GM19043 (cell line): ENCODE data around the gene HM13.
"Not testable (repeated sequence)": the region's sequence is repeated elsewhere in the genome, so short reads cannot be mapped to it uniquely, and the experiment has no call there.

Source experiments
- ATAC-seq: cut with Tn5 transposase; IDR thresholded peaks from one replicate; pipeline ENCODE4 v1.9.1; 2021; ENCODE audit warnings: low read depth; ENCODE audit not compliant: unreplicated experiment

HM13 gene

DNA sequence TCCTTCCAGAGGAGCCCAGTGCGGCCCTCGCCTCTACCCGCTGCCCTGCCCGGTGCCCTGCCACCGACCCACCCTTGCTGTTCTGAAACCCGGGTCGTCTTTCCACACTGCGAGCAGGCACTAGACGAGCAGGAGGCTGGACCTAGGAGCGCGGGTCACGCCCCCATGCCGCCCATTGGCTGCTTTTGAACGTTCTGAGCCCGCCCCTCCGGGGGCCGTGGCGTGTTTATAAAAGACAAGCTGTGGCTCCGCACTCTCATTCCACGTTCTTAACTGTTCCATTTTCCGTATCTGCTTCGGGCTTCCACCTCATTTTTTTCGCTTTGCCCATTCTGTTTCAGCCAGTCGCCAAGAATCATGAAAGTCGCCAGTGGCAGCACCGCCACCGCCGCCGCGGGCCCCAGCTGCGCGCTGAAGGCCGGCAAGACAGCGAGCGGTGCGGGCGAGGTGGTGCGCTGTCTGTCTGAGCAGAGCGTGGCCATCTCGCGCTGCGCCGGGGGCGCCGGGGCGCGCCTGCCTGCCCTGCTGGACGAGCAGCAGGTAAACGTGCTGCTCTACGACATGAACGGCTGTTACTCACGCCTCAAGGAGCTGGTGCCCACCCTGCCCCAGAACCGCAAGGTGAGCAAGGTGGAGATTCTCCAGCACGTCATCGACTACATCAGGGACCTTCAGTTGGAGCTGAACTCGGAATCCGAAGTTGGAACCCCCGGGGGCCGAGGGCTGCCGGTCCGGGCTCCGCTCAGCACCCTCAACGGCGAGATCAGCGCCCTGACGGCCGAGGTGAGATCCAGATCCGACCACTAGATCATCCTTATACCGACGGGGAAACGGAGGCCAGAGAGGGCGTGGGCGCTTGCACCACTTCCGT lies 91.0 kb downstream of the HM13 start, which contains the start of gene ID1:
Gene ID1 (plus strand): TSS at position 259 of the 871 bp plus-strand sequence. CDS start 99 bp downstream, at position 358.
- peak; percentile 87 for ATAC-seq

DNA sequence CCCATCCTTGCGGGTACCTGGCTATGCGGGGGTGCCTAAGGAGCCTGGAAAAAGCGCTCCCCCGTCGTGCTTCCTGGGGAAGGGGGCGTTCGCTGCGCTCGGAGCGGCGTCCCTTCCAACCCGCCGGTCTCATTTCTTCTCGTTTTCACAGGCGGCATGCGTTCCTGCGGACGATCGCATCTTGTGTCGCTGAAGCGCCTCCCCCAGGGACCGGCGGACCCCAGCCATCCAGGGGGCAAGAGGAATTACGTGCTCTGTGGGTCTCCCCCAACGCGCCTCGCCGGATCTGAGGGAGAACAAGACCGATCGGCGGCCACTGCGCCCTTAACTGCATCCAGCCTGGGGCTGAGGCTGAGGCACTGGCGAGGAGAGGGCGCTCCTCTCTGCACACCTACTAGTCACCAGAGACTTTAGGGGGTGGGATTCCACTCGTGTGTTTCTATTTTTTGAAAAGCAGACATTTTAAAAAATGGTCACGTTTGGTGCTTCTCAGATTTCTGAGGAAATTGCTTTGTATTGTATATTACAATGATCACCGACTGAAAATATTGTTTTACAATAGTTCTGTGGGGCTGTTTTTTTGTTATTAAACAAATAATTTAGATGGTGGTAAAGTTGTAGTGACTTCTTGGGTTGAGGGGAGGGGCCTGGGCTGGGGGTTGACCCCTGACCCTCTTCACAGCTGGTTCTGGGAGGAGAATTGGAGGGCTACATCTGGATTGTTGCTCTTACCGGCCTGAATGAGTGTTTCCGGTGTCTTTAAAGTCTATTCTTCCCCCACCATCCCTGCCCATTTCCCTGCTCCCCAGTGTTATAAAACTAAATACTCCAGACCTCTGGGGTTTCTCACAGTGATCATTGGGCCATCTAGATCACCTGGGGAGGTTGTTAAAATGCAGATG lies 91.9 kb downstream of the HM13 start:
- no peak for ATAC-seq

DNA sequence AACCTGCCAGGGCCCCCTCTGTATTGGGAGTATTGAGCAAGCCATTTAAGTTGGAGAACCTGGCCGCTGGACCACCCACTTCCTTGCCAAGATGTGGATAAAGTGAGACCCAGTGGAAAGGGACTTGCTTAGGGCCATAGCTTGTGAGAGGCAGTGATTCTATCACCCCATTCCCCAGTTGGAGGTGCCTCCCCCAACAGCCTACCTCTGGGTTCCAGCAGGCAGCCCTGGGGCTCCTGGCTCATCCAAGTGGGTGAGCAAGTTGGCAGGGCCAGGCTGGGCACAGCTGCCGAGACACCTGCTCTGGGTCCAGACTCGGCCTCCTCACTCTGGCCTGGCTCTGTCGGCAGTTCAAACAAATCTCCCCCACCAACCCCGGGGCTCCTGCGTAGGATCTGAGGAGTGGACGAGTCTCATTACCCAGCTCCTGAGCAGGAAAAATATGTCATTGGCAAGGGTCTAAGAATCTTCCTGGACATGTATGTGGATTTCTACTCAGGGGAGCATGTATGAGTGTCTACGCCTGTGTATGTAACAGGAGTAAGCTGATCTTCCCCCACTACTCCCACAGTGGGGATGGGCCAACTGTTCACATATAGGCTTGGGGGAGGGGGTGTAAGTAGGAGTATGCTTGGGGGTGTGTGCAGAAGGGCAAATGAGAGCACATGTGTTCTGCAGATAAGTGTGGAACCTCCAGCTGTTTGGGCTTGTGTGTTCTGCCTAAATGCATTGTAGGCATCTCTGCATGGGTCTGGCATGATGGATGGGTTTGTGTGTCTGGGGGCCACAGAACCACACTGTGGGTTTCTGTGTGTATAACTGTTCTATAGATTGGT lies 92.8 kb downstream of the HM13 start:
- ATAC-seq, result no peak

DNA sequence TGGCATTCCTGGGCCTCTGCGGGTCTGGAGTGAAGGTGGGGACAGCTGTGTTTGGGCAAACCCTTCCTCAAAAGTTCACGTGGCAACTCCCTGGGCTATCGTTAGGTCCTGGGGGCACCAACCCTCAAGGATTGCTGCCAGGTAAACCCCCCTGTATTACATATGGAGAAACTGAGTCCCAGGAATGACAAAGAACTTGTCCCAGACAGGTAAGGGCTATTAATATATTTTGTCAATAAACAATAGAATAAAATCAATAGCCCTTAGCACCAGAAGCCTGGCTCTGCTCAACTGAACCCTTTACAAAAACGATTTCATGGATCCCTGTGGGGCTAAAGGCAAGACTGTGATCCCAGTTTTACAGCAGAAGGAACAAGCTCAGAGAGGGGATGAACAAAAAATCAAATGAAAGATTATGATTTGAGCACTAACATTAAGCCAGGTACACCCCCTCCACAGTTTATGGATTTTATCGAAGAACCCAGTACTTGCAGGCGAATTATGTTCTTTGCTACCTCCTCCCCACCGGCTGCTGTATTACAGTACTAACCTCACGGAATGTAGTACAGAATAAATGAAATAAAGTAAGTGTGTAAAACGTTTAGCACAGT lies 93.5 kb downstream of the HM13 start:
- ATAC-seq, result no peak

DNA sequence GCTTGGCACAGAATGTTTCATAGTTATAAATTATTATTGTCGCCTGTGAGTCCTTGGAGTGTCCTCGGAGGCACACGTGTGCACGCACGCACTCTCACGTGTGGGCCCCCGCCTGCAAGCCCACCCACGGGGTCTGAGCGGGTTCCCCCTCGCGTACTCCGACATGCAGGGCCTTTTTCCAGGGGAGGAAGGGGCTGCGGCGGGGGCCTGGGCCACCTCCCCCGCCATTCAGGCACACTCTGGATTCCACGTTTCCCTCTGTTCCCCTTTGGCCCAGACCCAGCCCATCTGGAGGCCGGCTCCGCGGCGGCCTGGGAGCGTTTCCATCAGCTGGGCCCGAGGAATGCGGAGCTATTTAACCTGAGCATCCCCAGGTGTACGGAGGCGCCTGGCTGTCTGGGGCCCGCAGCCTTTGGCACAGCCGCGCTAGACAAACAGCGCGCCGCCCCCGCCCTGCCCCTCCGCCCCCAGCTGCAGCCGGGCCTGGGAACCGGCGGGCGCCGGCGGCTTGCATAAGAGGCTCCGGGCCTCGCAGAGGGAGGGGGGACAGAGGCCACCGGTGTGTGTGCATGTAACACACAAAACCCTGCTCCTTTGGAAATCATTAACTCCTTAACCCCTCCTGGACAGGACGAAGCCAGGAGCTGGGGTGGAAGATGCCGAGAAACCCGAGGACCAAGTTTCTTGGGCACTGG lies 94.2 kb downstream of the HM13 start:
- ATAC-seq, result no peak

DNA sequence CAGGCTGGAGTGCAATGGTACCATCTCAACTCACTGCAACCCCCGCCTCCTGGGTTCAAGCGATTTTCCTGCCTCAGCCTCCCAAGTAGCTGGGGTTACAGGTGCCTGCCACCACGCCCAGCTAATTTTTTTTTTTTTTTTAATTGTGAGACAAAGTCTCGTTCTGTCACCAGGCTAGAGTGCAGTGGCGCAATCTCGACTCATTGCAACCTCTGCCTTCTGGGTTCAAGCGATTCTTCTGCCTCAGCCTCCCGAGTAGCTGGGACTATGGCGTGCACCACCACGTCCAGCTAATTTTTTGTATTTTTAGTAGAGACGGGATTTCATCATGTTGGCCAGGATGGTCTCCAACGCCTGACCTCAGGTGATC lies 98.0 kb downstream of the HM13 start:
- not testable (repeated sequence) for ATAC-seq

DNA sequence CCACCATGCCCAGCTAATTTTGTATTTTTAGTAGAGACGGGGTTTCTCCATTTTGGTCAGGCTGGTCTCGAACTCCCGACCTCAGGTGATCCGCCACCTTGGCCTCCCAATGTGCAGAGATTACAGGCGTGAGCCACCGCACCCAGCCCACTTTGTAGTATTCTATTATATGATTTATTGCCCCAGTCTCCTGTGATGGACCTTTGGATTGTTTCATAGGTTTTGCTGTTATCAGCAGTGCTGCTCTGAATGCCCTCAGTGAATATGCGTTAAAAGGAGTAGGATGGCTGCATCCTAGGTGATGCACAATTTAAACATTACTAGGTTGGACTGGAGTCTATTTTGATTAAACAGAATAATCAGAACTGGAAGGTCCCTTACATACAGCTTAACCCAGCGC lies 101.2 kb downstream of the HM13 start:
- ATAC-seq, result no peak

DNA sequence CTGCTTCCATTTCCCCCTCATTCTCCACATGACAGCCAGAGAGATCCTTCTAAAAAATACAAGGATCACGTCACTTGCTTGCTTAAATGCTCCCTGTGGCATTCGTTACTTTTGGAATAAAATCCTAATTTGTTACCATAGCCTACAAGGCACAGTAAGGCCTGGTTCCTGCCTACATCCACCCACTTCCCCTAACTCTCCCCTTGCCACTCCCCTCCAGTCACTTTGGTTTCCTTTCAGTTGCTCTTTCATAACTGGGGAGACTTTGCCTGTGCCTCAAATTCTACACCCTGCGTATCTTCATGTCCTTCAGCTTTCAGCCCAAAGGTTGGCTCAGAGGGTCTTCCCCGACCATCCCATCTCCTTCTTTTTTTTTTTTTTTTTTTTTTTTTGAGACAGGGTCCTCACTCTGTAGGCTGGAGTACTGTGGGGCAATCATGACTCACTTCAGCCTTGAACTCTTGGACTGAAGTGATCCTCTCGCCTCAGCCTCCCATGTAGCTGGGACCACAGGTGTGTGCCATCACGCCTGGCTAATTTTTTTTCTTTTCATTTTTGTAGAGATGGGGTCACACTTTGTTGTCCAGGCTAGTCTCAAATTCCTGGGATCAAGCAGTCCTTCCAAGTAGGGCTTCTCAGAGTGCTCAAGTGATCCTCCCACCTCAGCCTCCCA lies 103.3 kb downstream of the HM13 start:
- no peak for ATAC-seq
